Mesenchymal stem cell (in vitro differentiated cells and primary cell): ENCODE measurements around the gene VAV2.
A peak's percentile ranks its signal among the peaks of the same experiment; 100 is the strongest.

Experiments used
- DNase-seq: peaks from one replicate; pipeline ENCODE4 v3.0.0-alpha.2; 2013
- H2AFZ ChIP-seq: one replicate; pipeline ENCODE4 v1.6.1; 2013; ENCODE audit warnings: low read depth, mild to moderate bottlenecking, control low read depth, inconsistent platforms, low read length, moderate library complexity
- H2AK5ac ChIP-seq: 2 replicates; pipeline ENCODE4 v1.6.1; 2013; ENCODE audit warnings: low read length, moderate library complexity, mild to moderate bottlenecking, inconsistent platforms; ENCODE audit not compliant: severe bottlenecking
- H2BK120ac ChIP-seq: one replicate; pipeline ENCODE4 v1.6.1; 2013; ENCODE audit warnings: low read depth, mild to moderate bottlenecking, inconsistent platforms, low read length, moderate library complexity
- H2BK12ac ChIP-seq, 2 experiments: one replicate each; pipeline ENCODE4 v1.6.1; 2013; ENCODE audit warnings: inconsistent platforms in 2 of 2, low read length in 2 of 2, mild to moderate bottlenecking in 2 of 2, moderate library complexity in 2 of 2, control low read depth in 1 of 2
- H2BK15ac ChIP-seq: one replicate; pipeline ENCODE4 v1.6.1; 2013; ENCODE audit warnings: mild to moderate bottlenecking, low read depth, inconsistent platforms; ENCODE audit not compliant: poor library complexity, severe bottlenecking
- H2BK5ac ChIP-seq: 2 replicates; pipeline ENCODE4 v1.6.1; 2013; ENCODE audit warnings: low read depth, mild to moderate bottlenecking, low read length, control low read depth, inconsistent platforms; ENCODE audit not compliant: poor library complexity, severe bottlenecking
- H3K14ac ChIP-seq, 2 experiments: one replicate each; pipeline ENCODE4 v1.6.1; 2013; ENCODE audit warnings: inconsistent platforms in 2 of 2, low read length in 2 of 2, control low read depth in 1 of 2, mild to moderate bottlenecking in 1 of 2, moderate library complexity in 1 of 2
- H3K18ac ChIP-seq, 2 experiments: one replicate each; pipeline ENCODE4 v1.6.1; 2013; ENCODE audit warnings: inconsistent platforms in 2 of 2, low read length in 2 of 2, control low read depth in 1 of 2, low read depth in 1 of 2, mild to moderate bottlenecking in 1 of 2
- H3K23ac ChIP-seq, 2 experiments: one replicate each; pipeline ENCODE4 v1.6.1; 2013; ENCODE audit warnings: inconsistent platforms in 2 of 2, low read length in 2 of 2, mild to moderate bottlenecking in 2 of 2, moderate library complexity in 2 of 2, control low read depth in 1 of 2
- H3K27ac ChIP-seq: 2 replicates; pipeline ENCODE4 v1.5.1; 2013; ENCODE audit warnings: mild to moderate bottlenecking, moderate library complexity, low read length, control low read depth, inconsistent platforms; ENCODE audit not compliant: poor library complexity, severe bottlenecking
- H3K27me3 ChIP-seq, 2 experiments: 2 replicates each; pipeline versions ENCODE4 v1.6.1 to v1.7.0; 2013; ENCODE audit warnings: low read length in 2 of 2, mild to moderate bottlenecking in 2 of 2, moderate library complexity in 2 of 2, control low read depth in 1 of 2, inconsistent platforms in 1 of 2; ENCODE audit not compliant: control insufficient read depth in 1 of 2, insufficient read depth in 1 of 2
- H3K36me3 ChIP-seq, 2 experiments: 2 replicates each; pipeline versions ENCODE4 v1.6.1 to v1.7.0; 2013; ENCODE audit warnings: low read length in 2 of 2, control low read depth in 1 of 2, inconsistent platforms in 1 of 2, low read depth in 1 of 2, mild to moderate bottlenecking in 1 of 2; ENCODE audit not compliant: insufficient read depth in 2 of 2, control insufficient read depth in 1 of 2
- H3K4ac ChIP-seq, 2 experiments: one replicate each; pipeline ENCODE4 v1.6.1; 2013; ENCODE audit warnings: inconsistent platforms in 2 of 2, low read length in 2 of 2, mild to moderate bottlenecking in 2 of 2, moderate library complexity in 2 of 2, control low read depth in 1 of 2, low read depth in 1 of 2
- H3K4me1 ChIP-seq: 2 replicates; pipeline ENCODE4 v1.6.1; 2013; ENCODE audit warnings: low read depth, low read length, control low read depth; ENCODE audit not compliant: control insufficient read depth, insufficient read depth
- H3K4me2 ChIP-seq: 2 replicates; pipeline ENCODE4 v1.6.1; 2013; ENCODE audit warnings: low read length, mild to moderate bottlenecking, inconsistent platforms; ENCODE audit not compliant: poor library complexity, severe bottlenecking
- H3K4me3 ChIP-seq, 2 experiments: 2 replicates each; pipeline versions ENCODE4 v1.5.1 to v1.7.0; 2013; ENCODE audit warnings: low read length in 2 of 2, mild to moderate bottlenecking in 2 of 2, control low read depth in 1 of 2, low read depth in 1 of 2; ENCODE audit not compliant: insufficient read depth in 1 of 2
- H3K79me1 ChIP-seq: replicated peaks from 2 replicates; pipeline ENCODE4 v1.6.1; 2013; ENCODE audit warnings: mild to moderate bottlenecking, control low read depth, low read length, inconsistent platforms; ENCODE audit not compliant: poor library complexity, severe bottlenecking
- H3K9ac ChIP-seq: 2 replicates; pipeline ENCODE4 v1.7.0; 2013; ENCODE audit warnings: mild to moderate bottlenecking, low read length, moderate library complexity
- H3K9me3 ChIP-seq: 2 replicates; pipeline ENCODE4 v1.7.0; 2013; ENCODE audit warnings: mild to moderate bottlenecking, low read length; ENCODE audit not compliant: control insufficient read depth
- H4K8ac ChIP-seq: one replicate; pipeline ENCODE4 v1.6.1; 2013; ENCODE audit warnings: inconsistent platforms, mild to moderate bottlenecking, low read length, moderate library complexity
- H4K91ac ChIP-seq: one replicate; pipeline ENCODE4 v1.6.1; 2013; ENCODE audit warnings: mild to moderate bottlenecking, low read length, inconsistent platforms
- WGBS: methylation state at CpG from one replicate; pipeline ENCODE4 v1.1.7; 2013; ENCODE audit warnings: mixed read lengths; 5-methylcytosine and 5-hydroxymethylcytosine counted together

The VAV2 gene

GRCh38 chr9:133851693-133852092, 140.4 kb downstream of the VAV2 start:
- WGBS: 93% methylated on average over 1 of the region's 1 CpG

GRCh38 chr9:133850937-133851336, 141.2 kb downstream of the VAV2 start:
- Histone ChIP-seq H4K8ac (no peak overlapping the region), H3K27ac (no peak overlapping the region), H2BK12ac (no peak overlapping the region), H2BK5ac (no peak overlapping the region), H3K23ac (no peak overlapping the region), H3K4me2 (no peak overlapping the region), H3K4ac (no peak overlapping the region), H3K4me3 (no peak overlapping the region), H4K91ac (no peak overlapping the region), H2BK120ac (no peak overlapping the region), H3K79me1 (peaks cover 70% of the 10 kb centered on the region), H3K27me3 (no peaks in the 10 kb centered on the region), H3K18ac (no peak overlapping the region), H2AK5ac (no peak overlapping the region), H3K4me1 (peaks cover 38% of the 10 kb centered on the region), H2AFZ (no peak overlapping the region), H3K9ac (no peak overlapping the region), H3K14ac (no peak overlapping the region), H3K36me3 (peaks cover 0 to 68% of the 10 kb centered on the region in 2 experiments), H2BK15ac (no peak overlapping the region), H3K9me3 (no peaks in the 10 kb centered on the region)
- WGBS: 96% methylated on average over 7 of the region's 7 CpGs
- no peak for DNase-seq

More at GRCh38 chr9:133851693-133852092, 140.4 kb downstream of the VAV2 start:
- Histone ChIP-seq H2BK12ac (no peak overlapping the region), H3K18ac (no peak overlapping the region), H2BK15ac (no peak overlapping the region), H3K36me3 (peaks cover 0 to 65% of the 10 kb centered on the region in 2 experiments), H3K27ac (no peak overlapping the region), H3K4ac (no peak overlapping the region), H3K9ac (no peak overlapping the region), H3K27me3 (no peaks in the 10 kb centered on the region), H4K8ac (no peak overlapping the region), H2AK5ac (no peak overlapping the region), H3K14ac (no peak overlapping the region), H3K9me3 (no peaks in the 10 kb centered on the region), H3K4me2 (no peak overlapping the region), H3K4me1 (peaks cover 42% of the 10 kb centered on the region), H3K79me1 (peaks cover 62% of the 10 kb centered on the region), H2AFZ (no peak overlapping the region), H4K91ac (no peak overlapping the region), H3K4me3 (no peak overlapping the region), H2BK120ac (no peak overlapping the region), H2BK5ac (no peak overlapping the region), H3K23ac (no peak overlapping the region)
- no peak for DNase-seq

DNA sequence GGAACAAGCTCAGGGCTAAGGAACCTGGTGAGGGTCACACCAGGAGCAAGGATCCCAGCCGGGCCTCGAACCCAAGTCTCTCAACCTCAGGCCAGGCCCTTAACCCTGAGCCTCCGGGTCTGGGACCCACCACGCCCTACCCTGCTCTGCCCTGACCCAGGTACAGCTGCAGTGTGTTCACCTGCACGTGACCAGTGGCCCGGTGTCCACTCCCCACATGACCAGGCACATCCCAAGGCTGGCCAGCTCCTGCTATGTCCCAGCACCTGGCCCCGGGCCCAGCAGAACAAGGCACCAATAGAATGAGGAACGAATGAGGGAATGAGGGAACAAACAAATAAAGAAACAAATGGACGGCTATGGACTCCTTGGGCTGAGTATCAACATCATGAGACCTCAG, 142.0 kb downstream of the VAV2 start:
- Histone ChIP-seq H3K9ac (no peak overlapping the region), H2BK5ac (no peak overlapping the region), H3K4me2 (no peak overlapping the region), H3K23ac (no peak overlapping the region), H3K4me1 (peaks cover 34% of the 10 kb centered on the region), H2BK12ac (no peak overlapping the region), H4K91ac (no peak overlapping the region), H3K18ac (no peak overlapping the region), H3K27me3 (no peaks in the 10 kb centered on the region), H2BK120ac (no peak overlapping the region), H2AFZ (no peak overlapping the region), H2AK5ac (no peak overlapping the region), H3K79me1 (peaks cover 73% of the 10 kb centered on the region), H3K4ac (no peak overlapping the region), H3K9me3 (no peaks in the 10 kb centered on the region), H4K8ac (no peak overlapping the region), H3K36me3 (peaks cover 0 to 68% of the 10 kb centered on the region in 2 experiments), H3K4me3 (no peak overlapping the region), H2BK15ac (no peak overlapping the region), H3K27ac (no peak overlapping the region), H3K14ac (peak overlapping the region in 1 of 2 experiments; percentile 39)
- no peak for DNase-seq
- 96% methylated on average over 9 of the region's 9 CpGs for WGBS

DNA sequence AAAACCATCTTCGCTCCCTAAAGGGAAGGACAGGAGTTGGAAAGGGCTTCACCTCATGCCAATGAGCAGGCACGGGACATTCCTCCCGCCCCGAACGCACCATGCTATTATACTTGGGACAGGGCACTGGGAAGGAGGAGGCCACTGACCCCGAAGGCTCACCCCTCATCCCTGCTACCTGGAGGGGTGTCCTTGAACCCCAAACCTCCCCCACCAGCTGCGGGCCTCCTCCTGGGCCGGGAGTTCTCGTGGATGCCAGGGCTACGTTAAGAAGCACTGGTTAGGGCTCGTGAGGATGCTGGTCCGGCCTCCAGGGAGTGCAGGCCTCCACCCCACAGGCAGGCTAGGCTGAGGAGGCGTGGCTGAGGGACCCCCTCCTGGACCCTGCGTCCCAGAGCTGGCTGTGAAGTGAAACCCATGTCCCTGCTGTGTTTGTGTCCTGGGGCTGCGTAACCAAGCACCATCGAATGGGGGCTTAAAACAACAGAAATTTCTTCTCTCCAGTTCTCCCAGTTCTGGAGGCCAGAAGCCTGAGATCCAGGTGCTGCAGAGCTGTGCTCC, 142.9 kb downstream of the VAV2 start:
- no peak overlapping the region for H2AFZ ChIP-seq
- H3K79me1 ChIP-seq: peaks cover 80% of the 10 kb centered on the region

More for the DNA sequence above, 142.9 kb downstream of the VAV2 start:
- peak overlapping the region; percentile 28 for H4K8ac ChIP-seq
- DNase-seq: no peak
- H2BK12ac ChIP-seq: no peak overlapping the region
- no peak overlapping the region for H3K4me3 ChIP-seq
- no peak overlapping the region for H3K4ac ChIP-seq
- H3K23ac ChIP-seq: no peak overlapping the region
- H3K27ac ChIP-seq: no peak overlapping the region
- peaks cover 0 to 71% of the 10 kb centered on the region in 2 experiments for H3K36me3 ChIP-seq
- H3K9me3 ChIP-seq: no peaks in the 10 kb centered on the region
- no peaks in the 10 kb centered on the region for H3K27me3 ChIP-seq
- H3K14ac ChIP-seq: no peak overlapping the region
- H2BK5ac ChIP-seq: no peak overlapping the region
- H2BK15ac ChIP-seq: no peak overlapping the region
- WGBS: 96% methylated on average over 16 of the region's 16 CpGs
- no peak overlapping the region for H2AK5ac ChIP-seq
- no peak overlapping the region for H3K4me2 ChIP-seq
- no peak overlapping the region for H3K9ac ChIP-seq
- H3K18ac ChIP-seq: no peak overlapping the region
- H3K4me1 ChIP-seq: peaks cover 29% of the 10 kb centered on the region
- no peak overlapping the region for H2BK120ac ChIP-seq
- H4K91ac ChIP-seq: peak overlapping the region; percentile 18
